Measurements from ENCODE around the gene ANO1.
"Not testable (repeated sequence)": the region's sequence is repeated elsewhere in the genome, so short reads cannot be mapped to it uniquely, and the experiment has no call there.

ANO1 gene

GRCh38 chr11:70200212-70200844, 122.2 kb downstream of the ANO1 start:
- no peak for DNase-seq

- not testable (repeated sequence) for DNase-seq
Measured at GRCh38 chr11:70201047-70201446, 122.9 kb downstream of the ANO1 start.

- DNase-seq, result no peak
Measured at GRCh38 chr11:70201882-70202861, 124.1 kb downstream of the ANO1 start.

- peak; percentile 31 for DNase-seq
Measured at GRCh38 chr11:70202920-70203750, 125.0 kb downstream of the ANO1 start, which contains the start of gene FADD. Gene FADD, plus strand, starts transcription at chr11:70203296. Its CDS starts 164 bp downstream, at chr11:70203460.

- no peak for DNase-seq
Measured at GRCh38 chr11:70203751-70204465, 125.8 kb downstream of the ANO1 start.

GRCh38 chr11:70204466-70204799, 126.3 kb downstream of the ANO1 start:
- no peak for DNase-seq

- no peak for DNase-seq
Measured at GRCh38 chr11:70205049-70205725, 127.1 kb downstream of the ANO1 start.

GRCh38 chr11:70205766-70206165, 127.6 kb downstream of the ANO1 start:
- DNase-seq, result no peak

GRCh38 chr11:70206226-70206981, 128.3 kb downstream of the ANO1 start:
- DNase-seq, result no peak

- no peak for DNase-seq
Measured at GRCh38 chr11:70206982-70207376, 128.9 kb downstream of the ANO1 start.

GRCh38 chr11:70207531-70208131, 129.5 kb downstream of the ANO1 start:
- no peak for DNase-seq

- DNase-seq, result no peak
Measured at GRCh38 chr11:70209391-70209912, 131.3 kb downstream of the ANO1 start.

- no peak for DNase-seq
Measured at GRCh38 chr11:70210051-70210501, 132.0 kb downstream of the ANO1 start.

GRCh38 chr11:70210530-70210929, 132.4 kb downstream of the ANO1 start:
- DNase-seq, result no peak

GRCh38 chr11:70212227-70212811, 134.2 kb downstream of the ANO1 start:
- DNase-seq, result no peak

GRCh38 chr11:70217388-70217787, 139.3 kb downstream of the ANO1 start:
- not testable (repeated sequence) for DNase-seq

- DNase-seq, result not testable (repeated sequence)
Measured at GRCh38 chr11:70218076-70218475, 140.0 kb downstream of the ANO1 start.

GRCh38 chr11:70220136-70220535, 142.0 kb downstream of the ANO1 start:
- no peak for DNase-seq

- no peak for DNase-seq
Measured at GRCh38 chr11:70220920-70221319, 142.8 kb downstream of the ANO1 start.

GRCh38 chr11:70225681-70226177, 147.6 kb downstream of the ANO1 start:
- no peak for DNase-seq
